HEK293 (cell line): ENCODE results near the gene TOMM6.

Source experiments
- FEZF1 ChIP-seq: fragments of 450-650 bp; formaldehyde crosslinking; IDR thresholded peaks from 2 replicates; pipeline ENCODE4 v1.5.1; 2016; ENCODE audit warnings: missing biosample characterization, missing genetic modification characterization
- ZBTB1 ChIP-seq: fragments of 450-650 bp; formaldehyde crosslinking; IDR thresholded peaks from 2 replicates; pipeline ENCODE4 v1.5.1; 2016; ENCODE audit warnings: missing biosample characterization, missing genetic modification characterization
- ZBTB10 ChIP-seq: fragments of 450-650 bp; formaldehyde crosslinking; IDR thresholded peaks from 2 replicates; pipeline ENCODE4 v1.5.1; 2016; ENCODE audit warnings: missing biosample characterization, missing genetic modification characterization
- ZBTB11 ChIP-seq: fragments of 450-650 bp; formaldehyde crosslinking; conservative IDR thresholded peaks from 2 replicates; pipeline ENCODE4 v1.5.1; 2016; ENCODE audit warnings: low read depth, missing biosample characterization, missing genetic modification characterization
- ZBTB7A ChIP-seq: fragments of 450-650 bp; formaldehyde crosslinking; IDR thresholded peaks from 2 replicates; pipeline ENCODE4 v1.5.1; 2016; ENCODE audit warnings: low read depth, missing biosample characterization, missing genetic modification characterization
- ZFP37 ChIP-seq: fragments of 450-650 bp; formaldehyde crosslinking; IDR thresholded peaks from 2 replicates; pipeline ENCODE4 v1.5.1; 2016; ENCODE audit warnings: missing biosample characterization, missing genetic modification characterization
- ZFP41 ChIP-seq: fragments of 450-650 bp; formaldehyde crosslinking; IDR thresholded peaks from 2 replicates; pipeline ENCODE4 v1.5.1; 2016; ENCODE audit warnings: missing biosample characterization, missing genetic modification characterization, borderline replicate concordance
- ZNF112 ChIP-seq: fragments of 450-650 bp; formaldehyde crosslinking; IDR thresholded peaks from 2 replicates; pipeline ENCODE4 v1.5.0; 2017; ENCODE audit warnings: missing biosample characterization, missing genetic modification characterization
- ZNF138 ChIP-seq: fragments of 450-650 bp; formaldehyde crosslinking; IDR thresholded peaks from 2 replicates; pipeline ENCODE4 v1.5.1; 2016; ENCODE audit warnings: missing biosample characterization, missing genetic modification characterization, borderline replicate concordance
- ZNF140 ChIP-seq: fragments of 450-650 bp; formaldehyde crosslinking; IDR thresholded peaks from 2 replicates; pipeline ENCODE4 v1.5.1; 2016; ENCODE audit warnings: missing biosample characterization, missing genetic modification characterization
- ZNF155 ChIP-seq: fragments of 450-650 bp; formaldehyde crosslinking; IDR thresholded peaks from 2 replicates; pipeline ENCODE4 v1.5.1; 2016; ENCODE audit warnings: missing biosample characterization, missing genetic modification characterization
- ZNF169 ChIP-seq: fragments of 450-650 bp; formaldehyde crosslinking; IDR thresholded peaks from 2 replicates; pipeline ENCODE4 v1.5.1; 2016; ENCODE audit warnings: missing biosample characterization, missing genetic modification characterization
- ZNF19 ChIP-seq: fragments of 450-650 bp; formaldehyde crosslinking; IDR thresholded peaks from 2 replicates; pipeline ENCODE4; 2016; ENCODE audit warnings: missing biosample characterization, missing genetic modification characterization, low read depth
- ZNF266 ChIP-seq: fragments of 450-650 bp; formaldehyde crosslinking; IDR thresholded peaks from 2 replicates; pipeline ENCODE4 v1.5.1; 2016; ENCODE audit warnings: missing biosample characterization, missing genetic modification characterization, low read depth
- ZNF394 ChIP-seq: fragments of 450-650 bp; formaldehyde crosslinking; IDR thresholded peaks from 2 replicates; pipeline ENCODE4 v1.5.1; 2016; ENCODE audit warnings: missing biosample characterization, missing genetic modification characterization, mild to moderate bottlenecking, moderate library complexity, borderline replicate concordance
- ZNF404 ChIP-seq: fragments of 450-650 bp; formaldehyde crosslinking; IDR thresholded peaks from 2 replicates; pipeline ENCODE4 v1.5.1; 2017; ENCODE audit warnings: missing biosample characterization, missing genetic modification characterization
- ZNF530 ChIP-seq: fragments of 450-650 bp; formaldehyde crosslinking; IDR thresholded peaks from 2 replicates; pipeline ENCODE4 v1.5.1; 2016; ENCODE audit warnings: low read depth, missing biosample characterization, missing genetic modification characterization
- ZNF558 ChIP-seq: fragments of 450-650 bp; formaldehyde crosslinking; IDR thresholded peaks from 2 replicates; pipeline ENCODE4 v1.5.1; 2016; ENCODE audit warnings: missing biosample characterization, missing genetic modification characterization
- ZNF571 ChIP-seq: fragments of 450-650 bp; formaldehyde crosslinking; IDR thresholded peaks from 2 replicates; pipeline ENCODE4 v1.5.0; 2017; ENCODE audit warnings: missing biosample characterization, missing genetic modification characterization
- ZNF610 ChIP-seq: fragments of 450-650 bp; formaldehyde crosslinking; IDR thresholded peaks from 2 replicates; pipeline ENCODE4 v1.5.1; 2016; ENCODE audit warnings: missing biosample characterization, missing genetic modification characterization, borderline replicate concordance
- ZNF623 ChIP-seq: fragments of 450-650 bp; formaldehyde crosslinking; IDR thresholded peaks from 2 replicates; pipeline ENCODE4 v1.5.1; 2016; ENCODE audit warnings: missing biosample characterization, missing genetic modification characterization
- ZNF645 ChIP-seq: fragments of 450-650 bp; formaldehyde crosslinking; IDR thresholded peaks from 2 replicates; pipeline ENCODE4; 2016; ENCODE audit warnings: missing biosample characterization, missing genetic modification characterization
- ZNF664 ChIP-seq: fragments of 450-650 bp; formaldehyde crosslinking; IDR thresholded peaks from 2 replicates; pipeline ENCODE4 v1.5.1; 2016; ENCODE audit warnings: missing biosample characterization, missing genetic modification characterization
- ZNF791 ChIP-seq: fragments of 450-650 bp; formaldehyde crosslinking; IDR thresholded peaks from 2 replicates; pipeline ENCODE4 v1.5.1; 2016; ENCODE audit warnings: missing biosample characterization, missing genetic modification characterization
- ZNF830 ChIP-seq: fragments of 450-650 bp; IDR thresholded peaks from 2 replicates; pipeline ENCODE4 v1.5.0; 2018; ENCODE audit warnings: missing biosample characterization, missing genetic modification characterization, low read depth, mild to moderate bottlenecking, moderate library complexity
- ZXDB ChIP-seq: fragments of 450-650 bp; formaldehyde crosslinking; IDR thresholded peaks from 2 replicates; pipeline ENCODE4 v1.5.1; 2016; ENCODE audit warnings: missing biosample characterization, missing genetic modification characterization

Gene TOMM6

GRCh38 chr6:41798901-41799558 lies 11.5 kb downstream of the TOMM6 start (continued):
- TF ChIP-seq ZBTB10 (tag by site-specific recombination) (no peak), ZNF394 (peak; percentile 95), ZNF623 (tag by site-specific recombination) (peak; percentile 76), ZNF530 (tag by site-specific recombination) (no peak), ZNF610 (tag by site-specific recombination) (no peak), ZNF571 (no peak), ZNF19 (tag by site-specific recombination) (0 out of 2 replicates have a peak, but pooled peaks have one; percentile 49), ZXDB (tag by site-specific recombination) (peak; percentile 67; the same call in 1 of the 2 replicates), ZNF138 (tag by site-specific recombination) (peak; percentile 61; the same call in 1 of the 2 replicates), ZNF266 (tag by site-specific recombination) (peak; percentile 81; the same call in 1 of the 2 replicates), ZNF645 (no peak), ZNF830 (tag by site-specific recombination) (no peak), ZNF155 (tag by site-specific recombination) (no peak), ZNF664 (peak; percentile 63; the same call in 1 of the 2 replicates), ZBTB1 (tag by site-specific recombination) (no peak), ZNF140 (tag by site-specific recombination) (peak; percentile 80), ZFP41 (no peak), FEZF1 (tag by site-specific recombination) (no peak), ZBTB7A (tag by site-specific recombination) (no peak), ZNF558 (0 out of 2 replicates have a peak, but pooled peaks have one; percentile 67), ZBTB11 (tag by site-specific recombination) (peak; percentile 71), ZNF791 (tag by site-specific recombination) (0 out of 2 replicates have a peak, but pooled peaks have one; percentile 34), ZNF404 (tag by site-specific recombination) (0 out of 2 replicates have a peak, but pooled peaks have one; percentile 58), ZFP37 (0 out of 2 replicates have a peak, but pooled peaks have one; percentile 37), ZNF169 (tag by site-specific recombination) (no peak), ZNF112 (tag by site-specific recombination) (no peak)
- TF ChIP-seq, all 188 proteins: peak for 32
